Type B pancreatic cell (in vitro differentiated cells): ENCODE results near the gene RARRES2. TPM values are rescaled to one million over a fixed set of nuclear protein-coding genes. Genes with fewer than 3 reads are reported as not detected.
A peak's percentile ranks its signal among the peaks of the same experiment; 100 is the strongest.

ENCODE experiments used
- DNase-seq: peaks from one replicate; pipeline ENCODE4 v3.0.0; 2021; ENCODE audit warnings: mixed read lengths; ENCODE audit not compliant: unreplicated experiment; ENCODE audit errors: extremely low spot score
- H3K27ac Mint-ChIP-seq: 2 replicates; pipeline ENCODE4 v1.8.0; 2021; ENCODE audit warnings: mild to moderate bottlenecking, mixed read lengths
- H3K27me3 Mint-ChIP-seq: 2 replicates; pipeline ENCODE4 v1.8.0; 2021; ENCODE audit warnings: mixed read lengths
- H3K36me3 Mint-ChIP-seq: 2 replicates; pipeline ENCODE4 v1.8.0; 2021; ENCODE audit warnings: mixed read lengths
- H3K4me1 Mint-ChIP-seq: one replicate; pipeline ENCODE4 v1.8.0; 2021; ENCODE audit warnings: mixed read lengths; ENCODE audit not compliant: unreplicated experiment
- H3K4me3 Mint-ChIP-seq: 2 replicates; pipeline ENCODE4 v1.8.0; 2021; ENCODE audit warnings: mild to moderate bottlenecking, mixed read lengths
- H3K9me3 Mint-ChIP-seq: 2 replicates; pipeline ENCODE4 v1.8.0; 2021; ENCODE audit warnings: mixed read lengths
- total RNA-seq: library from RNA; stranded (reverse); gene quantifications from 2 replicates; pipeline ENCODE4 v1.2.1, GENCODE V29; 2021; ENCODE audit warnings: low replicate concordance
- TF ChIP-seq, protein P1 (sequence below): fragments of 200-600 bp; sonication (generic); conservative IDR thresholded peaks from 2 replicates; pipeline ENCODE4 v1.5.0; 2021; ENCODE audit warnings: antibody characterized with exemption, mild to moderate bottlenecking

Gene RARRES2
- total RNA-seq, 1 donor from 2014 or later, result 109 TPM

DNA sequence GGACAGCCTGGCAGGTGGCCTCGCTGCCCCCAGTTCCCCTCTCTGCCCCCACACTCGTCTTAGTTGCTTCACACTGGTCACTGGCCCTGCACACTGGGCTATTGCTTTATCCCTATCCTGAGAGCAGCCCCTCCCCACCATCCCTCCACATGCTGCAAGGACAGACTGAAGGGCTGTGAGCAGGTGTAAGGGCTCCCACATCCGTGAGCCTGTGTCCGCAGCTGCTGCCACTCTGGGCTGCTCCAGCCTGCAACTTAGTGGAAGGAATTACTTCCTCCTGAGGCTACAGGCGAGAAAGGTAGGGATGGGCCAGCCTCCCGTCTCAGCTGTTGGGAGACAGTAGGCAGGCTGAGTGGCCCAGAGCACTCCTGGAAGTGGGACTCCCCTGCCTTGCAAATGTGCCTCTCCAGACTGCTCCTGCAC lies 3.8 kb downstream of the RARRES2 start:
- TF ChIP-seq, protein P1, sequence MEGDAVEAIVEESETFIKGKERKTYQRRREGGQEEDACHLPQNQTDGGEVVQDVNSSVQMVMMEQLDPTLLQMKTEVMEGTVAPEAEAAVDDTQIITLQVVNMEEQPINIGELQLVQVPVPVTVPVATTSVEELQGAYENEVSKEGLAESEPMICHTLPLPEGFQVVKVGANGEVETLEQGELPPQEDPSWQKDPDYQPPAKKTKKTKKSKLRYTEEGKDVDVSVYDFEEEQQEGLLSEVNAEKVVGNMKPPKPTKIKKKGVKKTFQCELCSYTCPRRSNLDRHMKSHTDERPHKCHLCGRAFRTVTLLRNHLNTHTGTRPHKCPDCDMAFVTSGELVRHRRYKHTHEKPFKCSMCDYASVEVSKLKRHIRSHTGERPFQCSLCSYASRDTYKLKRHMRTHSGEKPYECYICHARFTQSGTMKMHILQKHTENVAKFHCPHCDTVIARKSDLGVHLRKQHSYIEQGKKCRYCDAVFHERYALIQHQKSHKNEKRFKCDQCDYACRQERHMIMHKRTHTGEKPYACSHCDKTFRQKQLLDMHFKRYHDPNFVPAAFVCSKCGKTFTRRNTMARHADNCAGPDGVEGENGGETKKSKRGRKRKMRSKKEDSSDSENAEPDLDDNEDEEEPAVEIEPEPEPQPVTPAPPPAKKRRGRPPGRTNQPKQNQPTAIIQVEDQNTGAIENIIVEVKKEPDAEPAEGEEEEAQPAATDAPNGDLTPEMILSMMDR, result no peak
- Mint-ChIP-seq H3K4me1 (peaks cover 34% of the 10 kb centered on the region), H3K36me3 (no peaks in the 10 kb centered on the region), H3K27ac (peak overlapping the region; percentile 62), H3K27me3 (peaks cover 12% of the 10 kb centered on the region), H3K4me3 (no peak overlapping the region), H3K9me3 (no peaks in the 10 kb centered on the region)
- no peak for DNase-seq

DNA sequence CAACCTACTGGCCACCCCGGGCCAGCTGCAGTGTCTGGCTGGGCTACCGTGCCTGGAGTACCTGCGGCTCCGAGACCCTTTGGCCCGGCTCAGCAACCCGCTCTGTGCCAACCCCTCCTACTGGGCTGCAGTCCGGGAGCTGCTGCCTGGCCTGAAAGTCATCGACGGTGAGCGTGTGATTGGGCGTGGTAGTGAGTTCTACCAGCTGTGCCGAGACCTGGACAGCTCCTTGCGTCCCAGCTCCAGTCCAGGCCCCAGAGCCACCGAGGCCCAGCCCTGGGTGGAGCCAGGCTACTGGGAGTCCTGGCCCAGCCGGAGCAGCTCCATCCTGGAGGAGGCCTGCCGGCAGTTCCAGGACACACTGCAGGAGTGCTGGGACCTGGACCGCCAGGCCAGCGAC lies 4.2 kb downstream of the RARRES2 start:
- TF ChIP-seq, protein P1, result no peak
- Mint-ChIP-seq H3K4me3 (no peak overlapping the region), H3K27ac (no peak overlapping the region), H3K27me3 (peaks cover 7% of the 10 kb centered on the region), H3K36me3 (no peaks in the 10 kb centered on the region), H3K4me1 (peaks cover 33% of the 10 kb centered on the region), H3K9me3 (no peaks in the 10 kb centered on the region)
- DNase-seq, result no peak

DNA sequence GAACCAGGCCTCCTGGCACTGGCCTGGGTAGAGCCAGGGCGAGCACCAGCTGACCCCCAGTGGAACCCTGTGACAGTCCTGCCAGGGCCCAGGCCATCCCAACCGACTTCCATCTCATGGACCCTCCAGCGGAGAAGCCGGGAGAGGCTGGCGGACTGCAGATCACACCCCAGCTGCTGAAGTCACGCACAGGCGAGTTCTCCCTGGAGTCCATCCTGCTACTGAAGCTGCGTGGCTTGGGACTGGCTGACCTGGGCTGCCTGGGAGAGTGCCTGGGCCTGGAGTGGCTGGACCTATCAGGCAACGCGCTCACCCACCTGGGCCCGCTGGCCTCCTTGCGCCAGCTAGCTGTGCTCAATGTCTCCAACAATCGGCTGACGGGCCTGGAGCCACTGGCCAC lies 4.7 kb downstream of the RARRES2 start:
- H3K4me3 Mint-ChIP-seq, result no peak overlapping the region
- H3K4me1 Mint-ChIP-seq, result peaks cover 29% of the 10 kb centered on the region
- H3K27me3 Mint-ChIP-seq, result peaks cover 2% of the 10 kb centered on the region
- H3K36me3 Mint-ChIP-seq, result no peaks in the 10 kb centered on the region
- TF ChIP-seq, protein P1, result no peak
- no peaks in the 10 kb centered on the region for H3K9me3 Mint-ChIP-seq
- no peak for DNase-seq
- no peak overlapping the region for H3K27ac Mint-ChIP-seq

DNA sequence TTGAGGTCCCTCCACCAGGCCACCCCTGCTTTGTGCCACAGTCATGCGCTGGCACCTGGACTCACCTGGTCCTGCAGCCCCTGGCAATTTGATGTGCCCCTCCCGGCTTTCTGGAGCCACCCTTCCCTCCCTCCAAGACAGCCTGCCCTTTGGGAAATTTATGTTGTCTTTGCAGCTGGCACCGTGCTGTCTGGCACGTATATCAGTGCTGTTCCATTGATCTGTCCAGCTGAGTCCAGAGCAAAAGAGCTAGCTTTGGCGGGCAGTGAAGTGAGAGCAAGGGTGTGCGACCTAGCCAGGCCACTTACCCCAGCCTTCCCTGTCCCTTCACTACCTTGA lies 5.7 kb downstream of the RARRES2 start:
- Mint-ChIP-seq H3K36me3 (no peaks in the 10 kb centered on the region), H3K9me3 (no peaks in the 10 kb centered on the region), H3K27me3 (no peaks in the 10 kb centered on the region), H3K4me1 (peaks cover 25% of the 10 kb centered on the region), H3K27ac (no peak overlapping the region), H3K4me3 (no peak overlapping the region)
- TF ChIP-seq, protein P1, result no peak
- DNase-seq, result no peak

DNA sequence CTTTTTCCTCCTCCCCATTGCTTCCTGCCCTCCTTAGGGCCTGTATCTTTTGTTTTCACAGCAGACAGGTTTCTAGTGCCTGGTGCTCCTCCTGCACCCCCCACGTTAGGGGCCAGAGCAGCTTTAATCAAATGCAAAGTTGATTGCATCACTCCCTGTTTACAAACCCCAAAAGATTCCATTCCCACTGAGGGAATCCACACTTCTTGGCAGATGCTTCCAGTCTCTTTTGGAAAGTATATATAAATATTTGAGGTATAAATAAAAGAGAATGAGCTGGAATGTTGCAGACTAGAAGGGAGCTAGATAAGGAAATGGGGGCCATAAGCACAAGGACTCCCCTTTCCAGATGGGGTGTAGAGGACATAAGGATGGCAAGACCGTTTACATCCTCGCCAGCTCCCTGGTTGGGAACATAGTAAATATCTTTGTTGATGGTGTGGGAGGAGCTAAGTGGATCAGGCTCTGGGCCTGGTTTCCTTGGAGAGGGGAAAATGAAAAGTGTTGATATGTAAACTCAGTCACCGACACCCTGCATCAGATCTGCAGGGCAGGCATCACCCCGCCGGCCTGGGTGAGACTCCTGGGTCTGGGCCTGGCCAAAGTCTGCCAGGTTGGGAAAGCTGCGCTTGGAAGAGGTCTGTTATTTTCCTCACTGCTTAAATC lies 6.2 kb downstream of the RARRES2 start:
- no peak for DNase-seq
- H3K4me3 Mint-ChIP-seq, result no peak overlapping the region

More for the DNA sequence above, 6.2 kb downstream of the RARRES2 start:
- H3K36me3 Mint-ChIP-seq, result no peaks in the 10 kb centered on the region
- no peaks in the 10 kb centered on the region for H3K9me3 Mint-ChIP-seq
- no peaks in the 10 kb centered on the region for H3K27me3 Mint-ChIP-seq
- H3K27ac Mint-ChIP-seq, result no peak overlapping the region
- peaks cover 25% of the 10 kb centered on the region for H3K4me1 Mint-ChIP-seq
- TF ChIP-seq, protein P1, result no peak
